ENCODE measurements around the gene ERCC1.

The ERCC1 gene

GRCh38 chr19:45423589-45424190, at the start of gene ERCC1:
Gene ERCC1, minus strand, starts transcription at chr19:45423917. Its CDS starts 543 bp downstream, at chr19:45423374.
- in situ Hi-C loops (cut with MboI; ENCODE audit: low sequenced_read_pairs): no loop called here

DNA sequence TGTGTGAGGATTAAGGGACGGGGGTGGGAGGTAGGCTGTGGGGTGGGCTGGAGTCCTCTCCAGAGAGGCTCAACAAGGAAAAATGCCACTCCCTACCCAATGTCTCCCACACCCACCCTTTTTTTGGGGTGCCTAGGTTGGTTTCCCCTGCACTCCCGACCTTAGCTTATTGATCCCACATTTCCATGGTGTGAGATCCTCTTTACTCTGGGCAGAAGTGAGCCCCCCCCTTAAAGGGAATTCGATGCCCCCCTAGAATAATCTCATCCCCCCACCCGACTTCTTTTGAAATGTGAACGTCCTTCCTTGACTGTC, 49.6 kb upstream of the ERCC1 start:
- in situ Hi-C loops (cut with MboI; ENCODE audit: low sequenced_read_pairs): no loop called here

GRCh38 chr19:45472563-45473366, 49.0 kb upstream of the ERCC1 start:
- in situ Hi-C loops (cut with MboI; ENCODE audit: low sequenced_read_pairs): no loop called here

- in situ Hi-C loops (cut with MboI; ENCODE audit: low sequenced_read_pairs): no loop called here
Measured at GRCh38 chr19:45471931-45472562, 48.3 kb upstream of the ERCC1 start.

DNA sequence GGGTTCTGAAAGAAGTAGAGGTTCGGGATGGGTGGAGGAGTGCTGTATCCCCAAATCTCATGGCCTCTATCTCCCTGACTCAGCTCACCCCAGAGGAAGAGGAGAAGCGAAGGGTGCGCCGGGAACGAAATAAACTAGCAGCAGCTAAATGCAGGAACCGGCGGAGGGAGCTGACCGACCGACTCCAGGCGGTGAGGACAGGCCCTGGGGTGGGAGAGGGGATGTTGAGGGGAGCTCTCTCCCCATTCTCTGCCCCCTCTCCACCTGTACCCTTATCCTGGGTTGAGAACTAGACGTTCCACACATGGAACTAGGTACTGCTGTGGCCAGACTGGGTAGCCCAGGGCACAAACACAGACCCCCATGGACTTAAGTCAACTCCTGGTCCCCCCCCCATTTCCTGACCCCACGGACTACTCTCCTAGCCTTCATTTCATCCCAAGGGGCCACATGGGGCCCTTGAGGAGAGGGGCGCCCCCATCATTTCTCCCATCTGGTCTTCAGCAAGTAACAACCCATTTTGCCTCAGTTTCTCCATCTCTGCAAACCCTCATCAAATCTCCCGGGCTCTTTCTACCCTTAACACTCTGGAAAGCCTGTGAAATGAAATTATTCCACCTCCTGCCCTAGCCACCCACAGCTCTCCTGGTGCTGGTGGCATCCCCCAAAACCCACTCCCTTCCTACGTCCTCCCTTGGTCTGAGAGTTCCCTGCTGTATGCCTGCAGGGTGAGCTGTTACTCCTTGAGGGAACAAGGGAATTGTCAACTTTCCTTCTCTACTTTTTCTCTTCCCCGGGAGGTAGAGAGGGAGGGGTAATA, 47.6 kb upstream of the ERCC1 start:
- in situ Hi-C loops (cut with MboI; ENCODE audit: low sequenced_read_pairs): no loop called here

DNA sequence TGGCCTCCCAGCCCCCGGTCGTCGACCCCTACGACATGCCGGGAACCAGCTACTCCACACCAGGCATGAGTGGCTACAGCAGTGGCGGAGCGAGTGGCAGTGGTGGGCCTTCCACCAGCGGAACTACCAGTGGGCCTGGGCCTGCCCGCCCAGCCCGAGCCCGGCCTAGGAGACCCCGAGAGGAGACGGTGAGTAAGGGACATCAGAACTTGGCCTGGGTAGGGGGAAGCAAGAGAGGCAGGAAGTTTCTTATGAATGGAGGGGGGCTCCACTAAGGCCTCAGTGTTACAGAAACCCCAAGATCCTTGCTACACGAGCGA, 47.0 kb upstream of the ERCC1 start:
- in situ Hi-C loops (cut with MboI; ENCODE audit: low sequenced_read_pairs): no loop called here

DNA sequence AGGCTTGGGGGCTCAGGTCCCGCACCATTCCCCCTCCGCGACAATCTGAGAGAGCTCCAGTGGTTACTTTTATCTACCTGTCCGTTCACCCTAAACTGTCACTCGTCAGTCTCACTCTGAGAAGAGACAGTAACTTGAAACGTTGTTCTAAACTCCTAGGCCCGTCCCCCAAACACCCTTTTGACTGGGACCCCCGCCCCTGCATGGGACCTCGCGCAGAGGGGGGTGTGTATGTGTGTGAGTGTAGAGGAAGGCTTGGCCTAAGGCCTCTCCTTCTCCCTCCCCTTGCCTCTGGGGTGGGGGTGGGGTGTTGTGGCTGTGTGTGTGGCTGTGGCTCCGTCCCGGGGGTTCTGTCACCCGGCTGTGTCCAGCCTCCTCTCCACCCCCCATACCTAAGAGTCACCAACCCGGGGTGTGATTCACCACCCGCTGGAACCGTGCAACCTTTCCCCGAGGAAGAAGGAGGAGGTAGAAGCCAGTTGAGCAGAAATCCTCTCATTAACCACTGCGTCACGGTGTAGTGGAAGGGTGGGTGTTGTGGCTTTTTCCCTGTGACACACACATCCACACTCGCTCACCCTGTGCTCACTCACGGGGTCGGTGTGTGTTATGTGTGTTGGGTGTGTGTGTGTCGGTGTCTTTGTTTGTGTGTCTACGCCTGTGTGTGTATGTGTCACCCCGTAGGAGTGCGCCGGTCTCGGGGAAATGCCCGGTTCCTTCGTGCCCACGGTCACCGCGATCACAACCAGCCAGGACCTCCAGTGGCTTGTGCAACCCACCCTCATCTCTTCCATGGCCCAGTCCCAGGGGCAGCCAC, 46.4 kb upstream of the ERCC1 start:
- in situ Hi-C loops (cut with MboI; ENCODE audit: low sequenced_read_pairs): no loop called here

DNA sequence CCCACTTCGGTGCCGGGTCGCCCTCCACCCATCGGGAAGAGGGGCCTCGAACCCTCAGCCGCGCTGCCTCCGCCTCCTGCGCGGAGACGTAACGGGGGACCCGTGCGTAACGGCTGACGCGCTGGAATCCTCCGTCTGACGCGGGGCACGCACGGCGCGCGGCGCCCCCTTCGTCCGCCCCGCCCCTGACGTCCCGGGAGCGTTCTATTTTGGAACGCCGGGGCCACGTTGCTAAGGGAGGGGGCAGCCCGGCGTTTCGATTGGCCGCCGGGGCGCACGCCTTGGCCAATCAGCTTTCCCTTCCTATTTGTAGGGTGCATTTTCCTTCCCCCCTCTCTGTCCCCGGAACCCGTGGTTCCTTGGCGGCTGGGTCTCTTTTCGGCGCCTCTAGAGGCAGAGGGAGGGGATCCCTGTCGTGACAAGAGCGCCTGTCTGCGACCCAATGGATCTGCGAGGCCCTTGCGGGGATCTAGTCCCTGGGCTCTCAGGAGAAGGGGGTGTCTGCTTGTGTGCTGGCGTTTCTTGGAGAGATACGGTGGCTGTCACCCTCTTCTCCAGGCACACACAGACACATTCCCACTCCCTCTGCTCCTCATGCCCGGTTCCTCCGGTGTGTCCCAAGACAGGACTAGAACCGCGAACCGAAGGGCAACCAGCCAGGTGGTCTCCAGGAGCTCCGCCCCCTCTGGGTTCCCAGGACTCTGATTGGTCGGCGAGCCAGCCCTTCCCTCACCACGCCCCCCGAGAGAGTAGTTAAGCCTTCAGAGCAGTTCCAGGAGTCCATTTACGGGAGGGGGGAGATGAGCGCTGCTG, 45.6 kb upstream of the ERCC1 start:
- in situ Hi-C loops (cut with MboI; ENCODE audit: low sequenced_read_pairs): no loop called here

DNA sequence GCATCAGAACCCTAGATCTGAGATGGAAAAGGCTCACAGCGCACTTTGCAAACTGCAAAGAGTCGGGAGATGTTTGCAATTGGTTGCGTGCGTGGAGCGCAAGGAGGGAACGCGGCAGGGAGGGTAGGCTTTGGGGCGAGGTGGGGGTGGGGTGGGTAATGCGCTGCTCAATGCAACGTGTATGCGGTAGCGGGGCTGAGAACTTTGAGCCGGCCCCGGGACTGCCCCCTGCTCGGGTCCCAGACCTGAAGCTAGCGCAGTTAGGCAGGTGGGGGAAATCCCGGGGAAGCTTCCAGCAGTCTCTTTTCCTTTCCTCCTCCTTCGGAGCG, 45.0 kb upstream of the ERCC1 start:
- in situ Hi-C loops (cut with MboI; ENCODE audit: low sequenced_read_pairs): no loop called here

- in situ Hi-C loops (cut with MboI; ENCODE audit: low sequenced_read_pairs): no loop called here
Measured at GRCh38 chr19:45468159-45468651, 44.5 kb upstream of the ERCC1 start.

DNA sequence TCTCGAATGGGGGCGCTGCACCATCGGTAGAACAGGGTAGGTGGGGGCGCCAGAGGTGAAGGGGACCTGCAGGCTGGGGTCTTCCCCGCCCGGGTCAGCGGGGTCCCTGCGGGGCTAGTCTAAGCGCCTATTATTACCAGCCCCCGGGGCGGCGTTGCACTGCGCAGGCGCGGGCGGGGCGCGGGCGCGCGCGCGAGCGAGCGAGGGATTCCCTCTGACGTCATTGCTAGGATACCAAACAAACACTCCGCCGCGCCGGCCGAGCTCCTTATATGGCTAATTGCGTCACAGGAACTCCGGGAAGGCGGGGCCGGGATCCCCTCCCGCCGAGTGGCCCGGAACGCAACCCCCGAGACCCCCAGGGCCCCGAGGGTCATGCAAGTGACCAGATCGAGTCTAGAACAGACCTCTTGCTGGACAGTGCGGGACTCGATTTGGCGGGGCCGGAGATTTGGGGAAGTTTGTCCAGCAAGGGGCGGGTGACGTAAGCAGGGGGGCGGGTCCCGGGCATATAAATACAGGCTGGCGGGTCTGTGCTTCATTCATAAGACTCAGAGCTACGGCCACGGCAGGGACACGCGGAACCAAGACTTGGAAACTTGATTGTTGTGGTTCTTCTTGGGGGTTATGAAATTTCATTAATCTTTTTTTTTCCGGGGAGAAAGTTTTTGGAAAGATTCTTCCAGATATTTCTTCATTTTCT, 43.9 kb upstream of the ERCC1 start, which contains the start of gene FOSB:
FOSB (plus strand) TSS at position 541 of the 703 bp plus-strand sequence. CDS start 591 bp downstream, outside the sequence.
- in situ Hi-C loops (cut with MboI; ENCODE audit: low sequenced_read_pairs): no loop called here

DNA sequence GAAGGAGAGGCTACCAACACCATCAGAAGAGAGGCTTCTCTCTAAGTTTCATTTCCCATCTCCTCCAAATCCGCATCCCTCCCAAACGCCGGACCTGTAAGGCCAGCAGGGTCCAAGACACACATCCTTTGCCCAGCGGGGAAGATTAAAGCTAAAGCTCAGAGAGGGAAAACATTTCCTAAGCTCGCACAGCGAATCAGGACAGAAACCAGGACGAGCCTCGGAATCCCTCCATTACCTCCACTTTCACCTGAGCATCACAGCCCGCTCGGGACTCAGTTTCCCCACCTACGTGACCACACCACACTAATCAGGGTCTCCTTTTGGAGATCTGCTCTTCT, 43.4 kb upstream of the ERCC1 start:
- in situ Hi-C loops (cut with MboI; ENCODE audit: low sequenced_read_pairs): no loop called here

DNA sequence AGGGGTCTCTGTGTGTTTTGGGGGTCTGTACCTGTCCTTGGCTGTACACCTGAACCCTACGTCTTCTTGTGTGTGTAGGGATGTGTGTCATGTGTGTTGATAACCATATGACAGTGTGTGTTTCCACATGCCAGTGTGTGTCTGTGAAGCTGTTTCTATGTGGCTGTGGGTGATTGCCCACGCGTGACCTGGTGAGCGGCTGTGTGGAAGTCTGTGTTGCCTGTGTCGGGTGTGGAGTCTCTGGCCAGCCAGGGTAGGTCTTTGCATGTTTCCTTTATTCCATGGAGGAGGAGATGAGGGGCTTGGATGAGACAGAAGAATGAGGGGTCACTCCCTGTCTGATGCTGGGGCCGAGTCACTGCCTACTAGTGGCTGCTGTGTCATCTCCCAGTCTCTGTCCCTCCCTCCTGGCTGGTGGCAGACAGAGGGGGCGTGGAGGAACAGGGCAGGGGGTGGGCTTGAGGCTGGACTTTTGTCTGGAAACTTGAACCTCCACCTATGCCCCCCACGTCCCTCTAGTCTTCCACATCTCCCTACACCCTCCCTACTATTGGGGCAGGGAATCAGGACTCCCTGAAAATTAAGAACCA, 41.2 kb upstream of the ERCC1 start:
- in situ Hi-C loops (cut with MboI; ENCODE audit: low sequenced_read_pairs): no loop called here

- in situ Hi-C loops (cut with MboI; ENCODE audit: low sequenced_read_pairs): no loop called here
Measured at GRCh38 chr19:45464274-45464673, 40.6 kb upstream of the ERCC1 start.

DNA sequence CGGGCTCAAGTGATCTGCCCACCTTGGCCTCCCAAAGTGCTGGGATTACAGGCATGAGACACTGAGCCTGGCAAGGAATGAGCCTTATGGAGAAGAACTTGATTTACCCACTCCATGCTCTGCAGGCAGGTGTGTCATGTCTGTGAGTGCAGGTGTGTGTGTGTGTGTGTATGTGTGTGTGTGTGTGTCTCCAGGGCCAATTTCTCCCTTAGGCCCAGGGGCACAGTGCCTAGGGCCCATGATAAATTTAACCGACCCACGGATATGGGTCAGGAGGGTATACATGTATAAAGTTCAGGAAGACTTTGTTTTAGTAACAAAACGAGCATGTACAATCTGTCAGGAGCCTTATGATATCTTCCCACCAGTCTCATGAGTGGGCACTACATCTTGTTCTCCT, 39.5 kb upstream of the ERCC1 start:
- in situ Hi-C loops (cut with MboI; ENCODE audit: low sequenced_read_pairs): no loop called here

DNA sequence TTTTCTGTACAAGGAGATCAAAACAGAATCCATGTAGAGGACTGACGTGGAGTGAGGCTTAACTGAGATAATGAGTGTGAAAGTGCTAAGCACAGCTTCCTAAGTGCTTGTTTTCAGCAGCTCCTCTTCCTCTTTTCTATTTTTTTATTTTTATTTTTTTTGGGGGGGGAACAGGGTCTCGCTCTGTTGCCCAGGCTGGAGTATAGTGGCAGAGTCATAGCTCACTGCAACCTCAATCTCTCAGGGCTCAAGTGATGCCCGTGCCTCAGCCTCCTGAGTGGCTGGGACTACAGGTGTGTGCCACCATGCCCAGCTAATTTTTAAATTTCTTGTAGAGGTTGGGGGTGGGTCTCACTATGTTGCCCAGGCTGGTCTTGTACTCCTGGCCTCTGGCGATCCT, 38.5 kb upstream of the ERCC1 start:
- in situ Hi-C loops (cut with MboI; ENCODE audit: low sequenced_read_pairs): no loop called here

DNA sequence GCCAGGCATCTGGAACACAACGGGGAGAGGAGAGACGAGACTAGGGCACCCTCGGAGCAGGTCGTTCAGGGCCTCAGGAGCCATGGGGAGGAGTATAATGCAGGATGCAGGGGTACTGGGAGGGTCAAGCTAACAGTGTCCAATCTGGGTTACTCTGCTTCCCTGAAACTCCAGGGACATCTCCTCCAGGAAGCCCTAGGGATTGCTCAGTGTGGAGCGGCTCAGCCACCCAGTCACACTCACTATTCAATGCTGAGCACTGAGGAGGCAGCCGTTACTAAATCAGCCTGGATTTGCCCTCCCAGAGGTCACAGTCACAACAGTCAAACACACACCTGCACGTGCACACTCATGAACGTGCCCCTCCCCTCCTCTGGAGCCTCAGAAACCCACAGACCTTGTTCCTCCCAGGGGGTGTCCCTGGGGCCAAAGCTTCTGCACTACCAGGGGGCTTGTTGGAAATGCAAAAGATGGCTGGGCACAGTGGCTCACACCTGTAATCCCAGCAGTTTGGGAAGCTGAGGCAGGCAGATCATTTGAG, 37.2 kb upstream of the ERCC1 start:
- in situ Hi-C loops (cut with MboI; ENCODE audit: low sequenced_read_pairs): no loop called here

- in situ Hi-C loops (cut with MboI; ENCODE audit: low sequenced_read_pairs): no loop called here
Measured at GRCh38 chr19:45457776-45458175, 34.1 kb upstream of the ERCC1 start.

GRCh38 chr19:45456500-45456815, 32.7 kb upstream of the ERCC1 start:
- in situ Hi-C loops (cut with MboI; ENCODE audit: low sequenced_read_pairs): no loop called here

All from hTERT RPE-1 (cell line).